WI38 (cell line): Measurements from ENCODE around the gene SUN2.
"Not testable (repeated sequence)": the region's sequence is repeated elsewhere in the genome, so short reads cannot be mapped to it uniquely, and the experiment has no call there.

Source experiments
- H3K4me3 ChIP-seq: 2 replicates; pipeline ENCODE4 v1.5.1; 2011; ENCODE audit warnings: low read depth, mild to moderate bottlenecking, control low read depth, low read length
- TF ChIP-seq, protein P1 (sequence below): IDR thresholded peaks from 2 replicates; pipeline ENCODE4 v1.5.1; 2012; ENCODE audit warnings: low read depth, mild to moderate bottlenecking, control low read depth, low read length

Gene SUN2, protein sequence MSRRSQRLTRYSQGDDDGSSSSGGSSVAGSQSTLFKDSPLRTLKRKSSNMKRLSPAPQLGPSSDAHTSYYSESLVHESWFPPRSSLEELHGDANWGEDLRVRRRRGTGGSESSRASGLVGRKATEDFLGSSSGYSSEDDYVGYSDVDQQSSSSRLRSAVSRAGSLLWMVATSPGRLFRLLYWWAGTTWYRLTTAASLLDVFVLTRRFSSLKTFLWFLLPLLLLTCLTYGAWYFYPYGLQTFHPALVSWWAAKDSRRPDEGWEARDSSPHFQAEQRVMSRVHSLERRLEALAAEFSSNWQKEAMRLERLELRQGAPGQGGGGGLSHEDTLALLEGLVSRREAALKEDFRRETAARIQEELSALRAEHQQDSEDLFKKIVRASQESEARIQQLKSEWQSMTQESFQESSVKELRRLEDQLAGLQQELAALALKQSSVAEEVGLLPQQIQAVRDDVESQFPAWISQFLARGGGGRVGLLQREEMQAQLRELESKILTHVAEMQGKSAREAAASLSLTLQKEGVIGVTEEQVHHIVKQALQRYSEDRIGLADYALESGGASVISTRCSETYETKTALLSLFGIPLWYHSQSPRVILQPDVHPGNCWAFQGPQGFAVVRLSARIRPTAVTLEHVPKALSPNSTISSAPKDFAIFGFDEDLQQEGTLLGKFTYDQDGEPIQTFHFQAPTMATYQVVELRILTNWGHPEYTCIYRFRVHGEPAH

DNA sequence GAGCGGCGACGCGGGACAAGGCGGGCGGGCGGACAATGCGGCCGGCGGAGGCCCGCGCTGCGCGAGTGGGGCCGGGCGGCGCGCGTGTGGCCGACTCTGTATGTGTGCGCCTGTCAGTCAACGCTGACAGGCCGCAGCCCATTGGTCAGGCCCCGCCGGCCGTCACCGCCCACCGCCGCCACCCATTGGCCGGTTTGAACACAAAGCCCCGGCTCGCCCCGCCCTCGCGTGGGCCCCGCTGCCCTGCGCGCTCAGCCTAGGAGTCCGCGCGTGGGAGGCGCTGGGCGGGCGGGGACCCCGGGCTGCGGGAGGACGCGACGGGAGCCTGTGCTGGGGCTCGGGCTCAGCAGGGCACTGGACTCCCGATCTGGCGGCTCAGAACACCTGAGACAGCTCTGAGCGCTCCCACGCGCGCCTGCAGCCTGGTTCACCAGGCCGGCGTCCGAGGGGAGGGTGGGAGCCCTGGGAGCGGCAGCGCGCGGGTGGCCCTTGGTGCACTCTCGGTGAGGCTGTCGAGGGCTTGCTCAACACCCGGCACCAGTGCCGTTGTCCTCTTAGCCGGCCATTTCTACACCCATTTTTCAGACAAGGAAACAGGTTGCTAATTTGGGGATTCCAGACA, at the start of gene SUN2:
Gene SUN2, minus strand, starts transcription at position 88 of the 622 bp plus-strand sequence. CDS start 3,370 bp downstream, outside the sequence.
- H3K4me3 ChIP-seq, result peak within 1 kb of the TSS; percentile 76
- TF ChIP-seq, protein P1, sequence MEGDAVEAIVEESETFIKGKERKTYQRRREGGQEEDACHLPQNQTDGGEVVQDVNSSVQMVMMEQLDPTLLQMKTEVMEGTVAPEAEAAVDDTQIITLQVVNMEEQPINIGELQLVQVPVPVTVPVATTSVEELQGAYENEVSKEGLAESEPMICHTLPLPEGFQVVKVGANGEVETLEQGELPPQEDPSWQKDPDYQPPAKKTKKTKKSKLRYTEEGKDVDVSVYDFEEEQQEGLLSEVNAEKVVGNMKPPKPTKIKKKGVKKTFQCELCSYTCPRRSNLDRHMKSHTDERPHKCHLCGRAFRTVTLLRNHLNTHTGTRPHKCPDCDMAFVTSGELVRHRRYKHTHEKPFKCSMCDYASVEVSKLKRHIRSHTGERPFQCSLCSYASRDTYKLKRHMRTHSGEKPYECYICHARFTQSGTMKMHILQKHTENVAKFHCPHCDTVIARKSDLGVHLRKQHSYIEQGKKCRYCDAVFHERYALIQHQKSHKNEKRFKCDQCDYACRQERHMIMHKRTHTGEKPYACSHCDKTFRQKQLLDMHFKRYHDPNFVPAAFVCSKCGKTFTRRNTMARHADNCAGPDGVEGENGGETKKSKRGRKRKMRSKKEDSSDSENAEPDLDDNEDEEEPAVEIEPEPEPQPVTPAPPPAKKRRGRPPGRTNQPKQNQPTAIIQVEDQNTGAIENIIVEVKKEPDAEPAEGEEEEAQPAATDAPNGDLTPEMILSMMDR, result no peak

DNA sequence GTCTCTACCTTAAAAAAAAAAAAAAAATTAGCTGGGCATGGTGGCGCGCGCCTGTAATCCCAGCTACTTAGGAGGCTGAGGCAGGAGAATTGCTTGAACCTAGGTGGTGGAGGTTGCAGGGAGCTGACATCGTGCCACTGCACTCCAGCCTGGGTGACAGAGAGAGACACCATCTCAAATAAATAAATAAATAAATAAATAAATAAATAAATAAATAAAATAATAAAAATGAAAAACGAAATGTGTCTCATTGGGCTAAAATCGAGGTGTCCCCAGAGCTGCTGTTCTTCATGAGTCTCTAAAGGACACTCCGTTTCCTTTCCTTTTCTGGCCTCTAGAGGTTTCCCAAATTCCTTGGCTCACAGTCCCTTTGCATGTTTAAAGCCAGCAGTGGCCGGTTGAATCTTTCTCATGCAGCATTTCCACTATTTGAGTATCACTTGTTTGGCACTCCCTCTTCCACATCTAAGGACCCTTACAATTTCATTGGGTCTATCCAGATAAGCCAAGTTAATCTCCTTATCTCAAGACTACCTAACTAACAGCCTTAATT, 49.3 kb upstream of the SUN2 start:
- not testable (repeated sequence) for H3K4me3 ChIP-seq

DNA sequence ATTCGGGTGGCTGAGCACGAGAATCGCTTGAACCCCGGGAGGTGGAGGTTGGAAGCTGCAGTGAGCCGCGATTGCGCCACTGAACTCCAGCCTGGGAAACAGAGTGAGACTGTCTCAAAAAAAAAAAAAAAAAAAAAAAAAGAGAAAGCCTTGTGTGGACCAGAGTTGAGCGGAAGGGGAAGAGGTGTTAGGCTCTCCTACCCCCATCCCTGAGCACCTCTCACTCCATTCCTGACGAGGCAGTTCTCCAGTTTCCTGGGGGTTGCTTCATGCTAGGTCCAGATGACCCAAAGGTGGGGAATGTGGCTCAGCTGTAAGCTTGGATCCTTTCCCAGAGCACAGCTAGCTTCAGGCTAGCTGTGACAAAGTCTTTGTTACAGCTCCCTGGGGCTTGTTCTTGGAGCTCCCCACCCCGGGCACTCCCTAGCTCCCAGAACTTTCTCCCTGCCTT, 46.9 kb upstream of the SUN2 start:
- H3K4me3 ChIP-seq, result no peak overlapping the region
- TF ChIP-seq, protein P1, result no peak

DNA sequence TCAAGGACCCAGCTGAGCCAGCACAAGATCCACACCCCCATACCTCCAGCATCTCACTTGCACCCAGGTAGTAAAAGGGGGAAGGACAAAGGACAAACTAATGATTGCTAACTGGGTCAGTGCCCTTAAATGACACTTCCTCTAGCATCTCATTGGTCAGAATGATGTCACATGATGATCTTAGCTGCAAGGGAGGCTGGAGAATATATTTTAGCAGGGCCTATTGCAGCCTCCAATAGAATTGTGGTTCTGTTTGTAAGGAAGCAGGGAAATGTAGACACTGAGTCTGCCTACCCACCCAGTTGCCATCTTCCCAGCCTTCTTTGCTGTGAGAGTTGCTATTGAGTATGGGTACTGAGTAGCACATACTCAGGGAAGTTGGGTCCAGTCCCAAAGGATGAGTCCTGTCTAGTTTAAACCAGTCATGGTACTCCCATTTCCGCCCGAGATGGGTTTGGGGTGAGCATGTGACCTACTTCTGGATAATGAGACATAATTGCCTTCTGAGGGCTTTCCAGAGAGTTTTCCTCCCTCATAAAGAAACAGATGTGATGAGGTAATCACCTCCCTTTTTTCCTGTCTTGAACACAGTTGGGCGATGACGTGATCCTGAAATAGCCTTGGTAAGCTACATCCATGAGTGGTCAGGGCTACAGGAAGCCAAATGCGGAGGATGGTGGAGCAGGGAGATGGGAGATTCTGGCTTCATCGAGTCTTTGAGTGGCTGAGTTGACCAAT, 43.6 kb upstream of the SUN2 start:
- no peak overlapping the region for H3K4me3 ChIP-seq
- TF ChIP-seq, protein P1, result no peak

DNA sequence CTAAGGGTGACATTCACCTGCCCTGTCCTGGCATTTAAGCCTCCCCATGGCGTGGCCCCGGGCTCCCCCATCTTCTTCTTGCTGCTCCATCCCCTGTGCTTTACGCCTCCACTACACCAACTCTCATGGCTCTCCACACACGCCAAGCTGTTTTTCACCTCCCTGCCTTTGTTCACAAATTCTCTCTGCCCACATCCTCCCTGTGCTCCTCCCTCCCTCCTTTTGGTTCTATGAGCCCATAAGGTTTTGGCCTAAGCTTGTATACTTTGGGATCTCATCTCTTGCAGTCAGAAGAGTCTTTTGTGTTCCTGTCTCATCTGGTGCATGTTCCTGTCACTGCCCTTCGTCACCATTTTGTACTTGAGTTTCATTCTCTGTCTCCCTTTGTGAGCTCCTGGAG, 42.7 kb upstream of the SUN2 start:
- no peak overlapping the region for H3K4me3 ChIP-seq

DNA sequence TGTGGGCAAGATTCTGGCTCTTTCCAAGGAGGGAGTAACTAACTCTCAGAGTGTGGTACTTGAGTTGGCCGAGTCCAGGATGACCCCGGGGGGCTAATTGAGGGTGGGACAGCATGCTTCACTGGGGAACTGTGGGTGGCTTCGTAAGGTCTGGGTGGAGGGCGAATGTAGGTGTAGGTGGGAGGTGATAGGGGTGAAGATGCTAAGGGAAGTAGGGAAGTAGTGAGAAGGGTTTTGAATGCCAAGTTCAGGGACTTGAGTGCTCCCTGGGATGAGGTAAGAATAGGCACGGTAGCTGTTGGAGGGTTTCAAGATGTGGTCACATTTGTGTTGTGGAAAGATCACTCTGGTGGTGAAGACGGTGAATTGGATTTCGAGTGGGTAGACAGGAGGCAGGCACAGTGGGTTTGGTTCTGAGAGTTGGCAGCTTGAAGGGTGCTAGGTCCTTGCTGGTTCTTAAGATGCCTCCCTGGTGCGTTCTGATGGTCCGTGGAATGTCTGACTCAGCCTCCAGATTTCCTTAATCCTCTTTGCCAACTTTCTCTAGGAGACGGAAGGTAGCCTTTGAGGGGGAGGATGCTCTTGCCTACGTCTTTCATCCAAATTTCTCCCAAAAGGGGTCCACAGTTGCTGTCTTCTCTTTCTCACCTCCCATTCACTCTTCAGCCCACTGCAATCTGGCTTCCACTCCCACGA, 40.6 kb upstream of the SUN2 start:
- TF ChIP-seq, protein P1, result no peak
- H3K4me3 ChIP-seq, result no peak overlapping the region

More for the DNA sequence above, 42.7 kb upstream of the SUN2 start:
- TF ChIP-seq, protein P1, result no peak
